Activated T-helper 1 cell treated with anti-CD3 and anti-CD28 coated beads, Interleukin-12 subunit alpha, Interleukin-12 subunit beta, Interleukin-2, Interleukin-4 antibody, amounts not matched to agents 30 ng/mL and 10 ng/mL and 1 ng/mL, durations not matched to agents 14 hours and 24 hours and 36 hours (primary cell): ENCODE data around the gene SERINC1. TPM values are rescaled to one million over a fixed set of nuclear protein-coding genes. Genes with fewer than 3 reads are reported as not detected.
A peak's percentile ranks its signal among the peaks of the same experiment; 100 is the strongest.
"Not testable (repeated sequence)": the region's sequence is repeated elsewhere in the genome, so short reads cannot be mapped to it uniquely, and the experiment has no call there.

Experiments
- DNase-seq: peaks from one replicate; pipeline ENCODE4 v3.0.0; 2021; ENCODE audit warnings: low spot score
- H3K27ac Mint-ChIP-seq: one replicate; pipeline ENCODE4 v1.8.0; 2021; ENCODE audit warnings: mild to moderate bottlenecking, mixed read lengths
- H3K27me3 Mint-ChIP-seq: one replicate; pipeline ENCODE4 v1.8.0; 2022; ENCODE audit warnings: mild to moderate bottlenecking, moderate library complexity, mixed read lengths; ENCODE audit not compliant: insufficient read depth
- H3K36me3 Mint-ChIP-seq: one replicate; pipeline ENCODE4 v1.8.0; 2021; ENCODE audit warnings: low read depth, mixed read lengths
- H3K4me1 Mint-ChIP-seq: one replicate; pipeline ENCODE4 v1.8.0; 2021; ENCODE audit warnings: low read depth, mixed read lengths
- H3K4me3 Mint-ChIP-seq: one replicate; pipeline ENCODE4 v1.8.0; 2021; ENCODE audit warnings: mild to moderate bottlenecking, moderate library complexity, mixed read lengths
- H3K9me3 Mint-ChIP-seq: one replicate; pipeline ENCODE4 v1.8.0; 2021; ENCODE audit warnings: mixed read lengths
- intact Hi-C: fragments of 100-400 bp; cut with micrococcal nuclease; formaldehyde crosslinking; loops from one replicate; pipeline ENCODE4 v1.15.1; 2024
- total RNA-seq: library from RNA; stranded (reverse); gene quantifications from 2 replicates; pipeline ENCODE4 v1.2.3, GENCODE V29; 2022

The SERINC1 gene
- 43.1 and 47.5 TPM in 2 replicates for total RNA-seq

DNA sequence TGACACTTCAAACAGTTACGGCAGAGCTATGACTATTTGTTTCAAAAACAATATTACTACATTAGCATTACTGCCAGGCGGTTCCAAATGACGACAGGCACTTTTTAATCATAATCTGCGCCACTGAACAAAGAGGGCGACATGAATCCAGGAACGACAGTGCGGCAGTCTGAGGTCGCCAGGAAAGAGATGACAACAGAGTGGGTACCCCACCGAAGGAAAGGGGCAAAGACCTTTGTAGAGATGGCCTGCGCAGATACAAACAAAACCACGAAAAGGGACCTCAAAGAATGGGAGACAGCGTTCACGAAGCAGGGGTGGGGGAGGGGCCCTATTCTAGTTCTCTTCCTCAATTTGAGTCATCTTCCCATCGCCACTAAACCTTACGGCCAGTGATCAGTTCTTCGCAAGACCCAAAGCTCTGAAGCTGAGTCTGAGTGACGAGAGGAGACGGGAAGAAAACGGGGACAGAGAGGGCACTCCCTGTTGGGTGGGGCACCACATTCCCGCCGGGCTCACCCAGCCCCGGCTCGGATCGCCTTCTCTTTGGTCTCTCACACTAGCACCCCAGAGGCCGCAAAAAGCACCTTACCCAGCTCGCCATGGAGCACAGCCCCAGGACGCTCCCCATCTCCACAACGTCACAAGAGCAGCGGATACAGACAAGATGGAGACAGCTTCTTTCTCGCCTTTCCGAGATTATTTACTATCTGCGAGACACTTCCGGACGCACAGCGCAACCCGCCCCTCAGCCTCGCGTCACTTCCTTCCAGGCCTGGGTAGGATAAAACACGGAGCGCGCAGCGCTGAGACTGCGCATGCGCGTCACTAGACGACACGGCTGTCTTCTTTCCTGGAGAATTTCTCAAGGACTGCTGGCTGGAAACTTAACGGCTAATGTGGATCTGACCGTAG lies at the start of gene SERINC1:
Gene SERINC1, minus strand, starts transcription at position 701 of the 915 bp plus-strand sequence. Its CDS starts 70 bp downstream, at position 631.
- Mint-ChIP-seq H3K9me3 (no peaks in the 10 kb centered on the region), H3K4me1 (peaks cover 25% of the 10 kb centered on the region), H3K36me3 (peaks cover 6% of the 10 kb centered on the region), H3K27me3 (peaks cover 2% of the 10 kb centered on the region), H3K4me3 (peak within 1 kb of the TSS; percentile 100), H3K27ac (peak within 1 kb of the TSS; percentile 100)
- intact Hi-C loops, result loop anchor here (1.0 to 10.0 kb wide), 7 partner anchors 15 to 1137 kb away; partner anchors contain the start of genes HSF2, PKIB and TBC1D32
- DNase-seq, result peak; percentile 86

- no peak for DNase-seq
- peaks cover 1% of the 10 kb centered on the region for H3K27me3 Mint-ChIP-seq
- no peak overlapping the region for H3K4me3 Mint-ChIP-seq
- no peaks in the 10 kb centered on the region for H3K36me3 Mint-ChIP-seq
- H3K9me3 Mint-ChIP-seq, result peaks cover 13% of the 10 kb centered on the region
- no peaks in the 10 kb centered on the region for H3K4me1 Mint-ChIP-seq
- intact Hi-C loops, result no loop called here
- H3K27ac Mint-ChIP-seq, result no peak overlapping the region
These were observed 39.8 kb upstream of the SERINC1 start for GRCh38 chr6:122511193-122511924.

GRCh38 chr6:122505170-122505569 lies 33.6 kb upstream of the SERINC1 start:
- peaks cover 32% of the 10 kb centered on the region for H3K9me3 Mint-ChIP-seq
- H3K27ac Mint-ChIP-seq, H3K4me3 Mint-ChIP-seq, H3K36me3 Mint-ChIP-seq, intact Hi-C loops, DNase-seq, H3K27me3 Mint-ChIP-seq, H3K4me1 Mint-ChIP-seq: not testable (repeated sequence)

GRCh38 chr6:122501475-122501874 lies 29.9 kb upstream of the SERINC1 start:
- no peaks in the 10 kb centered on the region for H3K36me3 Mint-ChIP-seq
- H3K27me3 Mint-ChIP-seq, result peaks cover 5% of the 10 kb centered on the region
- intact Hi-C loops, result no loop called here
- no peak overlapping the region for H3K4me3 Mint-ChIP-seq
- H3K9me3 Mint-ChIP-seq, result peaks cover 35% of the 10 kb centered on the region
- DNase-seq, result no peak
- no peaks in the 10 kb centered on the region for H3K4me1 Mint-ChIP-seq
- no peak overlapping the region for H3K27ac Mint-ChIP-seq

- intact Hi-C loops, result no loop called here
- H3K4me1 Mint-ChIP-seq, result peaks cover 13% of the 10 kb centered on the region
- H3K27ac Mint-ChIP-seq, result no peak overlapping the region
- DNase-seq, result no peak
- peaks cover 7% of the 10 kb centered on the region for H3K27me3 Mint-ChIP-seq
- H3K9me3 Mint-ChIP-seq, result peaks cover 21% of the 10 kb centered on the region
- no peaks in the 10 kb centered on the region for H3K36me3 Mint-ChIP-seq
- no peak overlapping the region for H3K4me3 Mint-ChIP-seq
These were observed 24.0 kb upstream of the SERINC1 start for GRCh38 chr6:122495612-122496011.

DNA sequence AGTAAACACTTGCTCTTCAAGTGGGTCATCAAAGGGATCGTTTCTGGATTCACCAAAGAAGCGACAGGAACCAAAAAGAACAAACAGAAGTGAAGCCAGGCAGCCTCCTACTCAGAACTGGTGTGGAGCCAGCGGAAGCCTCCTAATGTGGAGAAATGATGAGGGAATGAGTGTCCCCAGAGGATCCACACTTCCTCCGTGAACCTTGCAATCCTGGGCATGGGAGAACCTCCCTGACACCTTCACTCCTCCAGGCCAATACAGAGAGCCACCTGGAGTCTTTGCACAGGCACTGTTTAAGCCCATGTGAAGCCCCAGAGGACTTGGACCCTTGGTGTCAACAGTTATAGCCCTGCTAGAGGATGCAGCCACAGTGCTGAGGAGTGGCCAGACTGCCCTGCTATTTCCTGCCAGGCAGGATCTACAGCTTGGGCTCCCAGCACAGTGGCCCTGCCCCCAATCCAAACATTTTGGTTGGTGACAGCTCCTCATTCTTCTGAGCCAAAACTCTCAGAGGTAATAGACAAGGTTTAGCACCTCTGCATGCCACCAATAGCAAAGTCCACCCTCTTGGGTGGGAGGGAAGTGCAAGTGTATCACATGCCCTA lies 23.2 kb upstream of the SERINC1 start:
- intact Hi-C loops, result loop anchor here (5.0 kb wide), 1 partner anchor 233 kb away; no protein-coding TSS in a partner anchor
- peaks cover 13% of the 10 kb centered on the region for H3K4me1 Mint-ChIP-seq
- H3K36me3 Mint-ChIP-seq, result no peaks in the 10 kb centered on the region
- H3K4me3 Mint-ChIP-seq, result no peak overlapping the region
- H3K9me3 Mint-ChIP-seq, result peaks cover 19% of the 10 kb centered on the region
- H3K27me3 Mint-ChIP-seq, result peaks cover 7% of the 10 kb centered on the region
- H3K27ac Mint-ChIP-seq, result no peak overlapping the region
- no peak for DNase-seq

GRCh38 chr6:122491919-122492555 lies 20.4 kb upstream of the SERINC1 start:
- no peaks in the 10 kb centered on the region for H3K36me3 Mint-ChIP-seq
- peak; percentile 45 for DNase-seq
- H3K9me3 Mint-ChIP-seq, result peaks cover 8% of the 10 kb centered on the region
- H3K27me3 Mint-ChIP-seq, result peaks cover 2% of the 10 kb centered on the region
- intact Hi-C loops, result loop anchor here (1.0 to 5.0 kb wide), 5 partner anchors 21 to 347 kb away; partner anchors contain the start of gene SERINC1
- peaks cover 13% of the 10 kb centered on the region for H3K4me1 Mint-ChIP-seq
- H3K4me3 Mint-ChIP-seq, result no peak overlapping the region
- no peak overlapping the region for H3K27ac Mint-ChIP-seq

- intact Hi-C loops, result loop anchor here (5.0 kb wide), 1 partner anchor 237 kb away; no protein-coding TSS in a partner anchor
- no peak for DNase-seq
- Mint-ChIP-seq H3K4me3 (no peak overlapping the region), H3K27me3 (peaks cover 2% of the 10 kb centered on the region), H3K4me1 (peaks cover 9% of the 10 kb centered on the region), H3K9me3 (no peaks in the 10 kb centered on the region), H3K36me3 (no peaks in the 10 kb centered on the region), H3K27ac (no peak overlapping the region)
These were observed 19.0 kb upstream of the SERINC1 start for GRCh38 chr6:122490607-122491006.

GRCh38 chr6:122484760-122485159 lies 13.2 kb upstream of the SERINC1 start:
- intact Hi-C loops, result no loop called here
- Mint-ChIP-seq H3K36me3 (no peaks in the 10 kb centered on the region), H3K9me3 (no peaks in the 10 kb centered on the region), H3K4me3 (no peak overlapping the region), H3K27me3 (no peaks in the 10 kb centered on the region), H3K4me1 (no peaks in the 10 kb centered on the region), H3K27ac (no peak overlapping the region)
- no peak for DNase-seq

DNA sequence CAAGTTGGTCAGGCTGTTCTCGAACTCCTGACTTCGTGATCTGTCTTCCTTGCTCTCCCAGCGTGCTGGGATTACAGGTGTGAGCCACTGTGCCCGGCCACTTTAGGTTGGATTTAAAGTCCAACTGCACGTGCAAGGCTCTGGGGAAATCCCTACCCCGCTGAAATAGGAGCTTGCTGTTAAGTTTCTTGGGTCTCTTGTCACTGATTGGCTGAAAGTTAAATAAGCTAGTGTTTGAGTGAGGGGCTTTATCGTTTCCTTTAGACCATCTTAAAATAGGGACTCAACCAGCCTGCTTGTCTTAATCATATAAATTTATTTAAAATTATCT lies 11.1 kb upstream of the SERINC1 start:
- no peaks in the 10 kb centered on the region for H3K36me3 Mint-ChIP-seq
- no peaks in the 10 kb centered on the region for H3K27me3 Mint-ChIP-seq
- H3K4me1 Mint-ChIP-seq, result no peaks in the 10 kb centered on the region
- no peak overlapping the region for H3K4me3 Mint-ChIP-seq
- no peak for DNase-seq
- intact Hi-C loops, result no loop called here
- H3K27ac Mint-ChIP-seq, result no peak overlapping the region
- H3K9me3 Mint-ChIP-seq, result no peaks in the 10 kb centered on the region

- H3K36me3 Mint-ChIP-seq, result peaks cover 3% of the 10 kb centered on the region
- H3K4me3 Mint-ChIP-seq, result no peak overlapping the region
- H3K9me3 Mint-ChIP-seq, result no peaks in the 10 kb centered on the region
- H3K27ac Mint-ChIP-seq, result no peak overlapping the region
- no peaks in the 10 kb centered on the region for H3K4me1 Mint-ChIP-seq
- intact Hi-C loops, result loop anchor here (1.0 to 10.0 kb wide), 2 partner anchors 54 to 1141 kb away; partner anchors contain the start of gene TBC1D32
- peaks cover 3% of the 10 kb centered on the region for H3K27me3 Mint-ChIP-seq
- no peak for DNase-seq
These were observed 4.5 kb upstream of the SERINC1 start for GRCh38 chr6:122476131-122476530.

DNA sequence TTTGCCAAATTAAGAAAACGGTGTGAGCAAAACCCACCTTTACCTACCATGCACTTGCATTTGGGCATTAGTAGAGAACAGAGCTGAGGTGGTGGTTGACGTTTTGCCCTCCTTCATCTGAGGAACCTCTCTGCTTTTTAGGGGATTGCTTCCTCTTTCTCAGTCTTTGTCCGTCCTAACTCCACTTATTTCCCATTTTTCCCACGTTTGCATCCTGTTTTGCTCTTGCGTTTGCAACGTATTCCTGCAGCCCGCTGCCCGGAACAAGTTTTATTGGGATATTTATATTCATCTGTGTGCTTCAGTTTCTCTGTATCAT lies 374 bp upstream of the SERINC1 start:
- Mint-ChIP-seq H3K36me3 (peaks cover 4% of the 10 kb centered on the region), H3K27me3 (peaks cover 3% of the 10 kb centered on the region), H3K9me3 (no peaks in the 10 kb centered on the region), H3K4me3 (peak overlapping the region; percentile 100), H3K4me1 (peaks cover 20% of the 10 kb centered on the region), H3K27ac (peak overlapping the region; percentile 100)
- no peak for DNase-seq
- intact Hi-C loops, result loop anchor here (5.0 to 10.0 kb wide), 2 partner anchors 140 to 1137 kb away; partner anchors contain the start of genes PKIB and TBC1D32
